ENCODE results near the gene BSND. TPM values are rescaled to one million over a fixed set of nuclear protein-coding genes. Genes with fewer than 3 reads are reported as not detected.

BSND gene
- total and polyA plus RNA-seq, 9 of the 15 experiments (the other 6 are each of a cell fraction or from before 2014, with no cell fraction given) = not detected

GRCh38 chr1:54953846-54954245 is 44.9 kb upstream of the BSND start:
- Histone ChIP-seq H3K27me3 (ENCODE audit: control insufficient read depth in 2 of 2, insufficient read depth in 2 of 2, low read length in 2 of 2) (no peaks in the 10 kb centered on the region; a peak in 1 of 5 replicates), H3K9ac (ENCODE audit: insufficient read depth in 1 of 2, low read depth in 2 of 2, low read length in 2 of 2) (no peak overlapping the region), H3K9me3 (replicated peaks; ENCODE audit: control insufficient read depth, insufficient read depth, low read depth, low read length) (no peaks in the 10 kb centered on the region; the same call in 1 of the 2 replicates), H4K20me1 (replicated peaks; ENCODE audit: control insufficient read depth, insufficient read depth, low read length) (no peaks in the 10 kb centered on the region), H2AFZ (ENCODE audit: low read depth, low read length) (no peak overlapping the region), H3K4me1 (replicated peaks in 1 of 2; ENCODE audit: control insufficient read depth in 2 of 2, insufficient read depth in 2 of 2, low read length in 2 of 2) (peaks cover 4 to 7% of the 10 kb centered on the region in 2 experiments; a peak in 4 of 5 replicates), H3K9me1 (ENCODE audit: control insufficient read depth, insufficient read depth, low read length) (no peaks in the 10 kb centered on the region), H3K79me2 (ENCODE audit: control insufficient read depth, insufficient read depth, low read length) (no peaks in the 10 kb centered on the region), H3K27ac (ENCODE audit: extremely low read depth, low read depth, low read length) (no peak overlapping the region), H3K4me2 (ENCODE audit: insufficient read depth, low read length) (no peak overlapping the region), H3K4me3 (no peak overlapping the region), H3K36me3 (ENCODE audit: control insufficient read depth, insufficient read depth, low read length) (no peaks in the 10 kb centered on the region)
- CTCF ChIA-PET (ENCODE audit: low intra/inter-chr PET ratio) = no interaction called here
- intact Hi-C loops (cut with micrococcal nuclease) = loop anchor here (5.0 to 10.0 kb wide), 2 partner anchors 328 to 381 kb away; no protein-coding TSS in a partner anchor
- ATAC-seq = no peak
- no peak for FAIRE-seq
- no peak for DNase-seq (ENCODE audit: extremely low read depth in 1 of 4, low spot score in 3 of 4)
- no TSS peak for BruUV-seq (replicated peaks)
- POLR2A ChIA-PET = no interaction called here
- whole genome bisulfite sequencing (ENCODE audit: insufficient coverage, low coverage, missing lambda C conversion rate) = 31% methylated on average over 3 of the region's 3 CpGs
- in situ Hi-C loops (cut with MboI) = loop anchor here (5.0 kb wide), 1 partner anchor 38 kb away; no protein-coding TSS in a partner anchor
- TF ChIP-seq, protein P1, sequence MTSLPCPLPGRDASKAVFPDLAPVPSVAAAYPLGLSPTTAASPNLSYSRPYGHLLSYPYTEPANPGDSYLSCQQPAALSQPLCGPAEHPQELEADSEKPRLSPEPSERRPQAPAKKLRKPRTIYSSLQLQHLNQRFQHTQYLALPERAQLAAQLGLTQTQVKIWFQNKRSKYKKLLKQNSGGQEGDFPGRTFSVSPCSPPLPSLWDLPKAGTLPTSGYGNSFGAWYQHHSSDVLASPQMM (CRISPR knock-in tag; IDR thresholded peaks at IDR 0.05) = no peak
- TF ChIP-seq CREB1 (IDR thresholded peaks at IDR 0.05) (no peak), CREB1 (CRISPR knock-in tag; IDR thresholded peaks at IDR 0.05) (no peak), NFE2L1 (tag; IDR thresholded peaks at IDR 0.05; ENCODE audit: borderline replicate concordance, low read depth) (no peak), FOXA1 (IDR thresholded peaks at IDR 0.05; ENCODE audit: borderline replicate concordance) (no peak), BCOR (IDR thresholded peaks at IDR 0.05) (no peak), MED1 (CRISPR knock-in tag; IDR thresholded peaks at IDR 0.05; ENCODE audit: borderline replicate concordance) (no peak), ZNF224 (CRISPR knock-in tag; IDR thresholded peaks at IDR 0.05) (no peak), ESRRB (CRISPR knock-in tag; IDR thresholded peaks at IDR 0.05; ENCODE audit: borderline replicate concordance) (no peak), MYC (IDR thresholded peaks at IDR 0.05; ENCODE audit: low read depth, low read length) (no peak), MYC (CRISPR knock-in tag; IDR thresholded peaks at IDR 0.05; ENCODE audit: borderline replicate concordance, low read depth) (no peak), VEZF1 (CRISPR knock-in tag; IDR thresholded peaks at IDR 0.05) (no peak), GMEB1 (CRISPR knock-in tag; IDR thresholded peaks at IDR 0.05) (no peak), SETDB1 (IDR thresholded peaks at IDR 0.05; ENCODE audit: low read length) (no peak), PCBP1 (IDR thresholded peaks at IDR 0.05; ENCODE audit: low read depth, low read length, poor library complexity, severe bottlenecking) (no peak), CEBPG (CRISPR knock-in tag; IDR thresholded peaks at IDR 0.05) (no peak), CEBPG (tag; conservative IDR thresholded peaks at IDR 0.05 in 1 of 2, IDR thresholded peaks at IDR 0.05 in 1 of 2) (no peak), RUNX1 (IDR thresholded peaks at IDR 0.05; ENCODE audit: low read depth) (no peak), RFX5 (IDR thresholded peaks at IDR 0.05; ENCODE audit: low read depth, low read length) (no peak), KLF6 (CRISPR knock-in tag; IDR thresholded peaks at IDR 0.05; ENCODE audit: borderline replicate concordance) (no peak)
- TF ChIP-seq, protein P2, sequence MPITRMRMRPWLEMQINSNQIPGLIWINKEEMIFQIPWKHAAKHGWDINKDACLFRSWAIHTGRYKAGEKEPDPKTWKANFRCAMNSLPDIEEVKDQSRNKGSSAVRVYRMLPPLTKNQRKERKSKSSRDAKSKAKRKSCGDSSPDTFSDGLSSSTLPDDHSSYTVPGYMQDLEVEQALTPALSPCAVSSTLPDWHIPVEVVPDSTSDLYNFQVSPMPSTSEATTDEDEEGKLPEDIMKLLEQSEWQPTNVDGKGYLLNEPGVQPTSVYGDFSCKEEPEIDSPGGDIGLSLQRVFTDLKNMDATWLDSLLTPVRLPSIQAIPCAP (CRISPR knock-in tag; IDR thresholded peaks at IDR 0.05; ENCODE audit: borderline replicate concordance) = no peak
